NB4 (cell line): Measurements from ENCODE around the gene CUL2.

Experiments used
- DNase-seq: peaks from one replicate; pipeline ENCODE4 v3.0.0; 2010; ENCODE audit warnings: low read depth
- H3K4me3 ChIP-seq: one replicate; pipeline ENCODE4 v1.5.1; 2011; ENCODE audit warnings: mild to moderate bottlenecking, low read depth, low read length, moderate library complexity
- CTCF ChIP-seq: IDR thresholded peaks from one replicate; pipeline ENCODE4 v1.5.1; 2012; ENCODE audit warnings: low read depth, low read length
- MAX ChIP-seq: IDR thresholded peaks from 2 replicates; pipeline ENCODE4 v1.6.1; 2011; ENCODE audit warnings: low read depth, low read length
- MYC ChIP-seq: IDR thresholded peaks from 2 replicates; pipeline ENCODE4 v1.6.1; 2011; ENCODE audit warnings: low read depth, low read length
- POLR2A ChIP-seq: IDR thresholded peaks from 2 replicates; pipeline ENCODE4 v1.6.1; 2011; ENCODE audit warnings: mild to moderate bottlenecking; ENCODE audit not compliant: insufficient read length; ENCODE audit errors: extremely low read depth

The CUL2 gene

GRCh38 chr10:35005868-35006267 is 84.3 kb downstream of the CUL2 start:
- peak; percentile 95 for DNase-seq
- no peak overlapping the region for H3K4me3 ChIP-seq
- TF ChIP-seq CTCF (no peak), MYC (no peak), POLR2A (no peak), MAX (no peak)

GRCh38 chr10:35004651-35005050 is 85.5 kb downstream of the CUL2 start:
- peak; percentile 84 for DNase-seq
- TF ChIP-seq MAX = peak; percentile 85
- TF ChIP-seq CTCF = no peak
- TF ChIP-seq POLR2A = no peak
- peak; percentile 72 for TF ChIP-seq MYC
- H3K4me3 ChIP-seq = no peak overlapping the region

- no peak overlapping the region for H3K4me3 ChIP-seq
- DNase-seq = no peak
- TF ChIP-seq POLR2A = no peak
- TF ChIP-seq MYC = no peak
- TF ChIP-seq MAX = no peak
- no peak for TF ChIP-seq CTCF
These were observed 86.2 kb downstream of the CUL2 start for GRCh38 chr10:35003906-35004305.

- no peak for DNase-seq
- no peak overlapping the region for H3K4me3 ChIP-seq
- TF ChIP-seq MAX = no peak
- no peak for TF ChIP-seq CTCF
- TF ChIP-seq MYC = no peak
- no peak for TF ChIP-seq POLR2A
These were observed 89.2 kb downstream of the CUL2 start for GRCh38 chr10:35000936-35001335.

GRCh38 chr10:34999532-34999931 is 90.6 kb downstream of the CUL2 start:
- no peak for DNase-seq
- no peak overlapping the region for H3K4me3 ChIP-seq
- no peak for TF ChIP-seq CTCF
- TF ChIP-seq POLR2A = no peak
- no peak for TF ChIP-seq MAX
- no peak for TF ChIP-seq MYC

GRCh38 chr10:34998940-34999339 is 91.2 kb downstream of the CUL2 start:
- DNase-seq = no peak

More at GRCh38 chr10:34998940-34999339, 91.2 kb downstream of the CUL2 start:
- TF ChIP-seq MYC (no peak), POLR2A (no peak), CTCF (no peak), MAX (no peak)
- no peak overlapping the region for H3K4me3 ChIP-seq
